OCI-LY1 (cell line): Measurements from ENCODE around the gene PTPDC1.

Experiments
- EZH2 ChIP-seq: fragments of 200-600 bp; sonication (generic), shearing (Covaris generic); IDR thresholded peaks from 2 replicates; pipeline ENCODE4 v1.8.0; 2017; ENCODE audit warnings: borderline replicate concordance, mixed run types, mild to moderate bottlenecking, antibody characterized with exemption, low read length, moderate library complexity, mixed read lengths
- TF ChIP-seq, protein P1 (sequence below): fragments of 200-600 bp; sonication (generic), shearing (Covaris generic); IDR thresholded peaks from 2 replicates; pipeline ENCODE4 v1.5.1; 2017; ENCODE audit warnings: mild to moderate bottlenecking, antibody characterized with exemption, low read length, moderate library complexity, mixed read lengths

DNA sequence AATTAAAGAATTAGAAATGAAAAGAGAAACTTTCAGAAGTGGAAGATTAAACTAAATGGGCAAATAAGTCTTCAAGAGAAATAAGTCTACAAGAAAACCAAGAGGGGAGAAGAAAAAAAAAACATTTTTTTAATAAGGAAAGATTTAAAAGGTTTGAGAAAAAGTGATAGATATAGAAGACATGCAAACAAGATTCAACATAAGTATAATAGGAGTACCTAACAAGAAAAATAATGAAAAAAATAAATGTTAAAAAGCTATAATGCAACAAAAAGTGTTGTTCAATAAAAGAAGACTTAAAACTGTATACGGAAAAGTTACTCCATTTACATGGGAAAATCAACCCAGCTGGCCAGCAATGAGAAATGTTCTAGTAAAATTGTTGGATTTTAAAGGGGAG, 42.6 kb downstream of the PTPDC1 start:
- TF ChIP-seq, protein P1, sequence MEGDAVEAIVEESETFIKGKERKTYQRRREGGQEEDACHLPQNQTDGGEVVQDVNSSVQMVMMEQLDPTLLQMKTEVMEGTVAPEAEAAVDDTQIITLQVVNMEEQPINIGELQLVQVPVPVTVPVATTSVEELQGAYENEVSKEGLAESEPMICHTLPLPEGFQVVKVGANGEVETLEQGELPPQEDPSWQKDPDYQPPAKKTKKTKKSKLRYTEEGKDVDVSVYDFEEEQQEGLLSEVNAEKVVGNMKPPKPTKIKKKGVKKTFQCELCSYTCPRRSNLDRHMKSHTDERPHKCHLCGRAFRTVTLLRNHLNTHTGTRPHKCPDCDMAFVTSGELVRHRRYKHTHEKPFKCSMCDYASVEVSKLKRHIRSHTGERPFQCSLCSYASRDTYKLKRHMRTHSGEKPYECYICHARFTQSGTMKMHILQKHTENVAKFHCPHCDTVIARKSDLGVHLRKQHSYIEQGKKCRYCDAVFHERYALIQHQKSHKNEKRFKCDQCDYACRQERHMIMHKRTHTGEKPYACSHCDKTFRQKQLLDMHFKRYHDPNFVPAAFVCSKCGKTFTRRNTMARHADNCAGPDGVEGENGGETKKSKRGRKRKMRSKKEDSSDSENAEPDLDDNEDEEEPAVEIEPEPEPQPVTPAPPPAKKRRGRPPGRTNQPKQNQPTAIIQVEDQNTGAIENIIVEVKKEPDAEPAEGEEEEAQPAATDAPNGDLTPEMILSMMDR: no peak
- no peak for TF ChIP-seq EZH2
